Upper lobe of right lung (tissue), 1 donor: ENCODE measurements around the gene PNPLA3. TPM values are rescaled to one million over a fixed set of nuclear protein-coding genes. Genes with fewer than 3 reads are reported as not detected.

Source experiments
- ATAC-seq: fragments of 200-7000 bp; cut with Tn5 transposase; one replicate; pipeline ENCODE4 v1.9.1; 2020; ENCODE audit warnings: mild to moderate bottlenecking, moderate library complexity
- DNase-seq: peaks from one replicate; pipeline ENCODE4 v3.0.0-alpha.2; 2020
- H3K27ac ChIP-seq: fragments of 200-600 bp; one replicate; pipeline ENCODE4 v1.8.0; 2022
- H3K27me3 ChIP-seq: fragments of 200-600 bp; one replicate; pipeline ENCODE4 v1.8.0; 2022; ENCODE audit warnings: mild to moderate bottlenecking
- H3K36me3 ChIP-seq: fragments of 200-600 bp; one replicate; pipeline ENCODE4 v1.8.0; 2022
- H3K4me1 ChIP-seq: fragments of 200-600 bp; one replicate; pipeline ENCODE4 v1.8.0; 2022
- H3K4me3 ChIP-seq: fragments of 200-600 bp; one replicate; pipeline ENCODE4 v1.8.0; 2022; ENCODE audit warnings: mild to moderate bottlenecking
- H3K9me3 ChIP-seq: fragments of 200-600 bp; one replicate; pipeline ENCODE4 v1.8.0; 2022
- intact Hi-C: fragments of 100-400 bp; cut with DNase I; formaldehyde crosslinking; loops from one replicate; pipeline ENCODE4 v1.11.0; 2022
- total RNA-seq: library from RNA; stranded (reverse); fragmentation: NEBNext Ultra II Directional; extraction: Animal tissue kit (Norgen Biotek cat#: 25700); gene quantifications from one replicate; pipeline ENCODE4 v1.2.1, GENCODE V29; 2021
- TF ChIP-seq, protein P1 (sequence below): fragments of 200-600 bp; IDR thresholded peaks from one replicate; pipeline ENCODE4 v1.8.0; 2022; ENCODE audit warnings: antibody characterized with exemption
- donor health status: DM: no; HTN: yes; CAD: no; lungs with severe emphysema.

Gene PNPLA3
- total RNA-seq, 1 donor from 2014 or later = 3.7 TPM

DNA sequence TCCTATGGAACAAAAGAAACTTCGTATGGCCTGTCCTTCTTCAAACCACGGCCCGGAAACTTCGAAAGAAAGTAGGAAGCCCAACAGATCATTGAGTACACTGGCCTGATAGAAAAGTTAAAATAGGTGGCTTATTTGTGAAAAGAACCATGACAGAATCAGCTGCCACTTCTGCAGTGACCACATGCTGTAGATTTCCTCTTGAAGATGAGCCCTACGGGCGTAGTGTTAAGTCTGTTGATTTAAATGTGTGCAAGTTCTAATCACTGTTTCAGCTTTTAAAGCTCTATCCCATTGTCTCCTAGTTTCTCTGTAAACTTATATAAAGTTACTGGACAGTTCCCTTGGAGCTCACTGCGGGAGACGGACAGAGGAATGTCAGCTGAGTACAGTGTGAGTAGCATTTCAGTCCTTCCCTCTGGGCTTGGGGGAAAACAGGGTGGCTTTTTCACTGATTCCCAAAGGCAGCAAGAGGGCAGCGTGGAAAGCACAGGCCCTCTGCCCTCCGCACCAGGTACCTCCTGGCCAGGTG is 49.4 kb downstream of the PNPLA3 start:
- Histone ChIP-seq H3K4me3 (no peak overlapping the region), H3K36me3 (peaks cover 97% of the 10 kb centered on the region), H3K27me3 (no peaks in the 10 kb centered on the region), H3K27ac (no peak overlapping the region), H3K4me1 (no peaks in the 10 kb centered on the region), H3K9me3 (no peaks in the 10 kb centered on the region)
- DNase-seq (no peak), ATAC-seq (no peak)
- TF ChIP-seq, protein P1, sequence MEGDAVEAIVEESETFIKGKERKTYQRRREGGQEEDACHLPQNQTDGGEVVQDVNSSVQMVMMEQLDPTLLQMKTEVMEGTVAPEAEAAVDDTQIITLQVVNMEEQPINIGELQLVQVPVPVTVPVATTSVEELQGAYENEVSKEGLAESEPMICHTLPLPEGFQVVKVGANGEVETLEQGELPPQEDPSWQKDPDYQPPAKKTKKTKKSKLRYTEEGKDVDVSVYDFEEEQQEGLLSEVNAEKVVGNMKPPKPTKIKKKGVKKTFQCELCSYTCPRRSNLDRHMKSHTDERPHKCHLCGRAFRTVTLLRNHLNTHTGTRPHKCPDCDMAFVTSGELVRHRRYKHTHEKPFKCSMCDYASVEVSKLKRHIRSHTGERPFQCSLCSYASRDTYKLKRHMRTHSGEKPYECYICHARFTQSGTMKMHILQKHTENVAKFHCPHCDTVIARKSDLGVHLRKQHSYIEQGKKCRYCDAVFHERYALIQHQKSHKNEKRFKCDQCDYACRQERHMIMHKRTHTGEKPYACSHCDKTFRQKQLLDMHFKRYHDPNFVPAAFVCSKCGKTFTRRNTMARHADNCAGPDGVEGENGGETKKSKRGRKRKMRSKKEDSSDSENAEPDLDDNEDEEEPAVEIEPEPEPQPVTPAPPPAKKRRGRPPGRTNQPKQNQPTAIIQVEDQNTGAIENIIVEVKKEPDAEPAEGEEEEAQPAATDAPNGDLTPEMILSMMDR = no peak
- intact Hi-C loops = no loop called here

DNA sequence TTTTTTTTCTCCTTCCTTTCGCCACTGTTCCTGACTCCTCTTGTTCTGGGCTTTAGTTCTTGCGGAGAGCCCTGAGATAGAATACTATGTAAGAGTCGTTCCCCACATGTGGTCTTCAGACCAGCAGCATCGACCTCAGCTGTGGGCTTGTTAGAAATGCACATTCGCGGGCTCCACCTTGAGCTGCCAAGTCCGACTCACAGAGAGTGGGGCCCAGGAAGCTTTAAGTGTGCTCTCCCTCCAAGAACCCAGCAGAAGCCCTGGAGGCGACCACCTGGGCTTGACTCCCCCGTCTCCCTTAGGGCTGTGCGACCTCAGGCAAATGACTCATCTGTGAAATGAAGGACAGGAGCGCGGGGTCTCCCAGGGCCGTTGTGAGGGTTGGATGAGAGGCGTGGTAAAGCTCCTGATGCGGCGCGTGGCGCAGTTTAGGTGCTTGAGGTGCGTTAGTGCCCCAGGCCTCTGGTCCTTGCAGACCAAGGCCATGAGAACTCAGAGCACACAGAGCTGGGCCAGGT is 50.5 kb downstream of the PNPLA3 start:
- H3K4me3 ChIP-seq = no peak overlapping the region
- no peaks in the 10 kb centered on the region for H3K4me1 ChIP-seq
- no peaks in the 10 kb centered on the region for H3K27me3 ChIP-seq
- H3K36me3 ChIP-seq = peaks cover 98% of the 10 kb centered on the region
- DNase-seq = no peak
- intact Hi-C loops = no loop called here
- no peaks in the 10 kb centered on the region for H3K9me3 ChIP-seq
- no peak for ATAC-seq
- TF ChIP-seq, protein P1 = no peak
- no peak overlapping the region for H3K27ac ChIP-seq

- Histone ChIP-seq H3K27me3 (no peaks in the 10 kb centered on the region), H3K27ac (no peak overlapping the region), H3K9me3 (no peaks in the 10 kb centered on the region), H3K4me3 (no peak overlapping the region), H3K36me3 (peaks cover 97% of the 10 kb centered on the region), H3K4me1 (no peaks in the 10 kb centered on the region)
- no peak for DNase-seq
- no peak for ATAC-seq
- TF ChIP-seq, protein P1 = no peak
- intact Hi-C loops = no loop called here
Measured at GRCh38 chr22:43975041-43975440, 51.4 kb downstream of the PNPLA3 start.

DNA sequence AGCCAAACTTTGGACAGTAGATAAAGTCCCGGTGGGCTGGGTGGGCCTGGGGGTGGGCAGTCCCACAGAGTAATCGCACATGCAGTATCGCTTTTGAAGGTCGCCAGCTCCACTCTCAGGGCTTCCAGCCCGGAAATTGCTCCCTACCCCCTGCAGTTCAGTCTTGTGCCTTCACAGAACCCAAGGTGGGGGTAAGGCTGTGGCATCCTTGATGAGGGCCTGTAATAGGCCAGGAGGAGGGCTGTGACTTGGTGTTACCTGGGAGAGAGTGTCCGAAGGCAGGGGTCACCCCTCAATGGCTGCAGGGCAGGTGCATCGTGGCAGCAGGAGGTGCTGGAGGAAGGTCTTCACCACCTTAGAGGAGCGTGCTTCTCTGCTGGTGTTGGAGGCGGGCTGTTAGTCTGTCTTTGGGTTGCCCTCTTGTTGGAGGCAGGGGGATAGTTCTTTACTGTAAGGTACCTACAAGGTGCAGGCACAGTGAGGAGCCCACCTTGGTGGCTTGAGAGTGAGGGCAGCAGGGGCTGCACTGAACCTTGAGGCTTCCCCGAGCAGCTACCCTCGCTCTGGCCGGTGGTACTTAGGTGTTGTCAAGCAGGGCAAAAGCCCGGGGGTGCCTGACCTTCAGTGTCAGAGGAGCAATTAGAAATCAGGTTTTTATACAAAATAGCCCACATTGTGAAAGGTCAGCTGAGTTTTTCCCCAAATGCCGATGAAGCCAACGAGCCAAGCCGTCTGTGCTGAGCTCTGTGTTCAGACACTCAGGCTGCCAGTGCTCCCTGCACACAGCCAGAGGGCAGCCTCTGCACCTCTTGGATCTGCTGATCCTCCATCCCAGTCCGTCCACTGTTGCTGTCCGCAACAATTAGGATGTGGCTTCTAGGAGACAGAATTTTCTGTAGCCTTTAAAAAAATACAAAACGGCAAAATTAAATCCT is 53.5 kb downstream of the PNPLA3 start:
- no peaks in the 10 kb centered on the region for H3K4me1 ChIP-seq
- ATAC-seq (no peak), DNase-seq (no peak)

GRCh38 chr22:43978558-43978957 is 55.0 kb downstream of the PNPLA3 start:
- Histone ChIP-seq H3K36me3 (peaks cover 96% of the 10 kb centered on the region), H3K9me3 (no peaks in the 10 kb centered on the region)

More for the DNA sequence above, 53.5 kb downstream of the PNPLA3 start:
- H3K36me3 ChIP-seq = peaks cover 97% of the 10 kb centered on the region
- H3K4me3 ChIP-seq = no peak overlapping the region
- TF ChIP-seq, protein P1 = no peak
- no peaks in the 10 kb centered on the region for H3K9me3 ChIP-seq
- intact Hi-C loops = no loop called here
- H3K27me3 ChIP-seq = no peaks in the 10 kb centered on the region
- H3K27ac ChIP-seq = no peak overlapping the region

More at GRCh38 chr22:43978558-43978957, 55.0 kb downstream of the PNPLA3 start:
- no peak overlapping the region for H3K4me3 ChIP-seq
- TF ChIP-seq, protein P1 = no peak
- H3K4me1 ChIP-seq = no peaks in the 10 kb centered on the region
- H3K27me3 ChIP-seq = no peaks in the 10 kb centered on the region
- no peak overlapping the region for H3K27ac ChIP-seq
- intact Hi-C loops = no loop called here
- DNase-seq (no peak), ATAC-seq (no peak)
